ENCODE results near the gene HSF5. TPM values are rescaled to one million over a fixed set of nuclear protein-coding genes. Genes with fewer than 3 reads are reported as not detected.

Gene HSF5
- total and polyA plus RNA-seq, 2 of the 13 experiments (the other 11 are each of a cell fraction or from before 2014, with no cell fraction given): not detected

DNA sequence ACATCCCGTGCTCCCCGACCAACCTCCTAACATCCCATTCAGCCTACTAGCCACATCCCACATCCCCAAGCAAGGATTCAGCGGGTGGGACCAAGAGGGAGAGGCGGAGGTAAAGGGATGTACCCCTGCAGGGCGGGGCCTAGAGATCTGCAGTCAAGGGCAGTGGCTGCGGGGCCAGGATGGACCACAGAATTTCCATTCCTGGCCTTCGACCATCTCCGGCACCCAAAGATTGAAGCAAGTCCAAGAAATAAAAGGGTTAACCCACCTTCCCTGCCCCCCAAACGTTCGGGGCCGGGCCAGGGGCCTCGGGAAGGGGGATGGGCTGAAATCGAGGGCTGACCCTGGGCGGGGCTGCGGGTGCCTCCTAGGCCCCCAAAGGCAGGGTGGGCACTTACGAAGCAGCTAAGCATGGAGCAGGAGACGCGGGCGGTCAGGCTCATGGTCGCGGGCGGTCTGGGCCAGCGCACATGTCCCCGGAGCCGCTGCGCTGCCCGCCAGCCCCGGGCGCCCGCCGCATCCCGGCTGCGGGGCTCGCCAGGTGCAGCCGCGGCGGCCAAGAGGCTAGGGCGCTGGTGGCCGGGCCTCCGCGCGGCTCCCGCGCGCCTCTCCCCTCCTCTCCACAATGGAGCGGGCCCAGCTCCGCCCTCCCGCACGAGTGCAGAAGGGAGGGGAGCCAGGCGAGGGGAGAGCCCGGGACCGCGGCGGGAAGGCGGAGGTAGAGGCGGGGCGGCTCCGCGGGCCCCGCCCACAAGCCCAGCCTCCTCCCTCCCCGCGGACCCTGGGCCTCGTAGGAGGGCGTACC, 26.0 kb upstream of the HSF5 start, which contains the start of gene MTMR4 (continued):
- TF ChIP-seq ZMYM2 (CRISPR knock-in tag; IDR thresholded peaks at IDR 0.05): no peak
- TF ChIP-seq ZNF484 (CRISPR knock-in tag; IDR thresholded peaks at IDR 0.05; ENCODE audit: borderline replicate concordance, low read depth): no peak
- TF ChIP-seq, protein P1, sequence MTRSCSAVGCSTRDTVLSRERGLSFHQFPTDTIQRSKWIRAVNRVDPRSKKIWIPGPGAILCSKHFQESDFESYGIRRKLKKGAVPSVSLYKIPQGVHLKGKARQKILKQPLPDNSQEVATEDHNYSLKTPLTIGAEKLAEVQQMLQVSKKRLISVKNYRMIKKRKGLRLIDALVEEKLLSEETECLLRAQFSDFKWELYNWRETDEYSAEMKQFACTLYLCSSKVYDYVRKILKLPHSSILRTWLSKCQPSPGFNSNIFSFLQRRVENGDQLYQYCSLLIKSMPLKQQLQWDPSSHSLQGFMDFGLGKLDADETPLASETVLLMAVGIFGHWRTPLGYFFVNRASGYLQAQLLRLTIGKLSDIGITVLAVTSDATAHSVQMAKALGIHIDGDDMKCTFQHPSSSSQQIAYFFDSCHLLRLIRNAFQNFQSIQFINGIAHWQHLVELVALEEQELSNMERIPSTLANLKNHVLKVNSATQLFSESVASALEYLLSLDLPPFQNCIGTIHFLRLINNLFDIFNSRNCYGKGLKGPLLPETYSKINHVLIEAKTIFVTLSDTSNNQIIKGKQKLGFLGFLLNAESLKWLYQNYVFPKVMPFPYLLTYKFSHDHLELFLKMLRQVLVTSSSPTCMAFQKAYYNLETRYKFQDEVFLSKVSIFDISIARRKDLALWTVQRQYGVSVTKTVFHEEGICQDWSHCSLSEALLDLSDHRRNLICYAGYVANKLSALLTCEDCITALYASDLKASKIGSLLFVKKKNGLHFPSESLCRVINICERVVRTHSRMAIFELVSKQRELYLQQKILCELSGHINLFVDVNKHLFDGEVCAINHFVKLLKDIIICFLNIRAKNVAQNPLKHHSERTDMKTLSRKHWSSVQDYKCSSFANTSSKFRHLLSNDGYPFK (CRISPR knock-in tag; IDR thresholded peaks at IDR 0.05; ENCODE audit: borderline replicate concordance): no peak
- TF ChIP-seq, protein P2, sequence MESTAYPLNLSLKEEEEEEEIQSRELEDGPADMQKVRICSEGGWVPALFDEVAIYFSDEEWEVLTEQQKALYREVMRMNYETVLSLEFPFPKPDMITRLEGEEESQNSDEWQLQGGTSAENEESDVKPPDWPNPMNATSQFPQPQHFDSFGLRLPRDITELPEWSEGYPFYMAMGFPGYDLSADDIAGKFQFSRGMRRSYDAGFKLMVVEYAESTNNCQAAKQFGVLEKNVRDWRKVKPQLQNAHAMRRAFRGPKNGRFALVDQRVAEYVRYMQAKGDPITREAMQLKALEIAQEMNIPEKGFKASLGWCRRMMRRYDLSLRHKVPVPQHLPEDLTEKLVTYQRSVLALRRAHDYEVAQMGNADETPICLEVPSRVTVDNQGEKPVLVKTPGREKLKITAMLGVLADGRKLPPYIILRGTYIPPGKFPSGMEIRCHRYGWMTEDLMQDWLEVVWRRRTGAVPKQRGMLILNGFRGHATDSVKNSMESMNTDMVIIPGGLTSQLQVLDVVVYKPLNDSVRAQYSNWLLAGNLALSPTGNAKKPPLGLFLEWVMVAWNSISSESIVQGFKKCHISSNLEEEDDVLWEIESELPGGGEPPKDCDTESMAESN (CRISPR knock-in tag; conservative IDR thresholded peaks at IDR 0.05): no peak
- TF ChIP-seq, protein P3, sequence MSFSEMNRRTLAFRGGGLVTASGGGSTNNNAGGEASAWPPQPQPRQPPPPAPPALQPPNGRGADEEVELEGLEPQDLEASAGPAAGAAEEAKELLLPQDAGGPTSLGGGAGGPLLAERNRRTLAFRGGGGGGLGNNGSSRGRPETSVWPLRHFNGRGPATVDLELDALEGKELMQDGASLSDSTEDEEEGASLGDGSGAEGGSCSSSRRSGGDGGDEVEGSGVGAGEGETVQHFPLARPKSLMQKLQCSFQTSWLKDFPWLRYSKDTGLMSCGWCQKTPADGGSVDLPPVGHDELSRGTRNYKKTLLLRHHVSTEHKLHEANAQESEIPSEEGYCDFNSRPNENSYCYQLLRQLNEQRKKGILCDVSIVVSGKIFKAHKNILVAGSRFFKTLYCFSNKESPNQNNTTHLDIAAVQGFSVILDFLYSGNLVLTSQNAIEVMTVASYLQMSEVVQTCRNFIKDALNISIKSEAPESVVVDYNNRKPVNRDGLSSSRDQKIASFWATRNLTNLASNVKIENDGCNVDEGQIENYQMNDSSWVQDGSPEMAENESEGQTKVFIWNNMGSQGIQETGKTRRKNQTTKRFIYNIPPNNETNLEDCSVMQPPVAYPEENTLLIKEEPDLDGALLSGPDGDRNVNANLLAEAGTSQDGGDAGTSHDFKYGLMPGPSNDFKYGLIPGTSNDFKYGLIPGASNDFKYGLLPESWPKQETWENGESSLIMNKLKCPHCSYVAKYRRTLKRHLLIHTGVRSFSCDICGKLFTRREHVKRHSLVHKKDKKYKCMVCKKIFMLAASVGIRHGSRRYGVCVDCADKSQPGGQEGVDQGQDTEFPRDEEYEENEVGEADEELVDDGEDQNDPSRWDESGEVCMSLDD (CRISPR knock-in tag; IDR thresholded peaks at IDR 0.05; ENCODE audit: borderline replicate concordance): no peak
- no peak for TF ChIP-seq SIN3B (IDR thresholded peaks at IDR 0.05; ENCODE audit: low read length)
- no peak for TF ChIP-seq TCF7L2 (IDR thresholded peaks at IDR 0.05; ENCODE audit: low read depth, low read length)
- no peak for TF ChIP-seq STAG1 (CRISPR knock-in tag; IDR thresholded peaks at IDR 0.05)
- TF ChIP-seq ZNF17 (CRISPR knock-in tag; IDR thresholded peaks at IDR 0.05): no peak
- TF ChIP-seq RBAK (CRISPR knock-in tag; IDR thresholded peaks at IDR 0.05): no peak
- TF ChIP-seq ESRRA (CRISPR knock-in tag; IDR thresholded peaks at IDR 0.05; ENCODE audit: low read depth): no peak
- no peak for TF ChIP-seq ZNF720 (CRISPR knock-in tag; IDR thresholded peaks at IDR 0.05)
- no peak for TF ChIP-seq ZNF598 (CRISPR knock-in tag; IDR thresholded peaks at IDR 0.05; ENCODE audit: borderline replicate concordance)
- TF ChIP-seq MTA1 (CRISPR knock-in tag; IDR thresholded peaks at IDR 0.05; ENCODE audit: borderline replicate concordance): no peak
- TF ChIP-seq NRL (CRISPR knock-in tag; IDR thresholded peaks at IDR 0.05; ENCODE audit: borderline replicate concordance): no peak
- TF ChIP-seq, protein P4, sequence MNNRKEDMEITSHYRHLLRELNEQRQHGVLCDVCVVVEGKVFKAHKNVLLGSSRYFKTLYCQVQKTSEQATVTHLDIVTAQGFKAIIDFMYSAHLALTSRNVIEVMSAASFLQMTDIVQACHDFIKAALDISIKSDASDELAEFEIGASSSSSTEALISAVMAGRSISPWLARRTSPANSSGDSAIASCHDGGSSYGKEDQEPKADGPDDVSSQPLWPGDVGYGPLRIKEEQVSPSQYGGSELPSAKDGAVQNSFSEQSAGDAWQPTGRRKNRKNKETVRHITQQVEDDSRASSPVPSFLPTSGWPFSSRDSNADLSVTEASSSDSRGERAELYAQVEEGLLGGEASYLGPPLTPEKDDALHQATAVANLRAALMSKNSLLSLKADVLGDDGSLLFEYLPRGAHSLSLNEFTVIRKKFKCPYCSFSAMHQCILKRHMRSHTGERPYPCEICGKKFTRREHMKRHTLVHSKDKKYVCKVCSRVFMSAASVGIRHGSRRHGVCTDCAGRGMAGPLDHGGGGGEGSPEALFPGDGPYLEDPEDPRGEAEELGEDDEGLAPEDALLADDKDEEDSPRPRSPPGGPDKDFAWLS (CRISPR knock-in tag; IDR thresholded peaks at IDR 0.05; ENCODE audit: borderline replicate concordance): no peak
- TF ChIP-seq SATB2 (CRISPR knock-in tag; IDR thresholded peaks at IDR 0.05): no peak
- TF ChIP-seq KMT2B (CRISPR knock-in tag; IDR thresholded peaks at IDR 0.05): no peak
- no peak for TF ChIP-seq SNAI1 (CRISPR knock-in tag; IDR thresholded peaks at IDR 0.05; ENCODE audit: borderline replicate concordance)
- no peak for TF ChIP-seq ZBTB38 (CRISPR knock-in tag; IDR thresholded peaks at IDR 0.05)
- no peak for TF ChIP-seq FLYWCH1 (CRISPR knock-in tag; IDR thresholded peaks at IDR 0.05)

All from HepG2 (cell line).